Retina (tissue), 1 donor: ENCODE results near the gene ZNF83.

Source experiments
- DNase-seq: peaks from one replicate; pipeline ENCODE4 v3.0.0-alpha.2; 2016

Gene ZNF83

GRCh38 chr19:52566588-52566987 lies 71.6 kb downstream of the ZNF83 start:
- no peak for DNase-seq

- DNase-seq, result no peak
Observed at GRCh38 chr19:52566121-52566520, 72.0 kb downstream of the ZNF83 start.
